IMR-90 (cell line): ENCODE results near the gene TMC4.

ENCODE experiments used
- ELK1 ChIP-seq: fragments of 150-350 bp; IDR thresholded peaks from 2 replicates; pipeline ENCODE4 v1.6.1; 2016; ENCODE audit warnings: low read depth, mild to moderate bottlenecking, low read length, moderate library complexity, borderline replicate concordance
- FOS ChIP-seq: fragments of 150-350 bp; IDR thresholded peaks from 2 replicates; pipeline ENCODE4 v1.6.1; 2016; ENCODE audit warnings: low read depth, low read length
- MXI1 ChIP-seq: IDR thresholded peaks from 2 replicates; pipeline ENCODE4 v1.6.1; 2012; ENCODE audit warnings: low read depth, mild to moderate bottlenecking, low read length, moderate library complexity, borderline replicate concordance
- POLR2A ChIP-seq: IDR thresholded peaks from 2 replicates; pipeline ENCODE4 v1.6.1; 2012; ENCODE audit warnings: mild to moderate bottlenecking, low read depth, low read length
- SMC3 ChIP-seq: fragments of 150-350 bp; IDR thresholded peaks from 2 replicates; pipeline ENCODE4 v1.6.1; 2016; ENCODE audit warnings: low read depth, mild to moderate bottlenecking, antibody characterized with exemption, low read length, moderate library complexity
- TF ChIP-seq, protein P1 (sequence below): conservative IDR thresholded peaks from 2 replicates; pipeline ENCODE4 v1.5.1; 2012; ENCODE audit warnings: mild to moderate bottlenecking, low read depth, low read length, improper control_type of control experiment

GRCh38 chr19:54169149-54169740 is 3.7 kb downstream of the TMC4 start:
- TF ChIP-seq, protein P1, sequence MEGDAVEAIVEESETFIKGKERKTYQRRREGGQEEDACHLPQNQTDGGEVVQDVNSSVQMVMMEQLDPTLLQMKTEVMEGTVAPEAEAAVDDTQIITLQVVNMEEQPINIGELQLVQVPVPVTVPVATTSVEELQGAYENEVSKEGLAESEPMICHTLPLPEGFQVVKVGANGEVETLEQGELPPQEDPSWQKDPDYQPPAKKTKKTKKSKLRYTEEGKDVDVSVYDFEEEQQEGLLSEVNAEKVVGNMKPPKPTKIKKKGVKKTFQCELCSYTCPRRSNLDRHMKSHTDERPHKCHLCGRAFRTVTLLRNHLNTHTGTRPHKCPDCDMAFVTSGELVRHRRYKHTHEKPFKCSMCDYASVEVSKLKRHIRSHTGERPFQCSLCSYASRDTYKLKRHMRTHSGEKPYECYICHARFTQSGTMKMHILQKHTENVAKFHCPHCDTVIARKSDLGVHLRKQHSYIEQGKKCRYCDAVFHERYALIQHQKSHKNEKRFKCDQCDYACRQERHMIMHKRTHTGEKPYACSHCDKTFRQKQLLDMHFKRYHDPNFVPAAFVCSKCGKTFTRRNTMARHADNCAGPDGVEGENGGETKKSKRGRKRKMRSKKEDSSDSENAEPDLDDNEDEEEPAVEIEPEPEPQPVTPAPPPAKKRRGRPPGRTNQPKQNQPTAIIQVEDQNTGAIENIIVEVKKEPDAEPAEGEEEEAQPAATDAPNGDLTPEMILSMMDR: no peak
- no peak for TF ChIP-seq ELK1
- no peak for TF ChIP-seq MXI1
- TF ChIP-seq FOS: no peak
- no peak for TF ChIP-seq POLR2A
- TF ChIP-seq SMC3: no peak
